Stimulated activated CD4-positive, alpha-beta T cell treated with anti-CD3 and anti-CD28 coated beads, Interleukin-12 subunit alpha, Interleukin-12 subunit beta, amount 100 ng/mL, for 4 hours (primary cell): ENCODE data around the gene GRAP.
A peak's percentile ranks its signal among the peaks of the same experiment; 100 is the strongest.
"Not testable (repeated sequence)": the region's sequence is repeated elsewhere in the genome, so short reads cannot be mapped to it uniquely, and the experiment has no call there.

Source experiments
- DNase-seq: peaks from one replicate; pipeline ENCODE4 v3.0.0-alpha.2; 2020

The GRAP gene

GRCh38 chr17:19041871-19042270 is 4.9 kb downstream of the GRAP start:
- DNase-seq: not testable (repeated sequence)

DNA sequence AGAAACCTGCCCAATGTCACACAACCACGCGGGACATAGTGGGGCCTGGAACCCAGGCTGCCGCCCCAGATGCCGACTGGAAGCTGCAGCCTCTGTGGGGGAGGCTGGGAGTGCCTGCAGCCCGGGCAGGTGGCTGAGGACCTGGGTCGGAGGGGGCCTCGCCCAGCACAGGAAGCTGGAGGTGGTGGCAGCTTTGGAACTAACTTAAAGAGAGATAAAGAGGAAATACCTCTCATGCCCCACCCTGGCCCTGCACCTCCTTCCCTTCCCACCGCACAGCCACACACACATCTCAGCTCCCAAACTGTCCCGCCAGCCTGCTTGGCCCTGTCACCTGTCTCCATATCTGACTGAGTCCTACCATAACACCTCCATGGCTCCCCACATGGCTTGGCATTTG is 6.4 kb downstream of the GRAP start:
- not testable (repeated sequence) for DNase-seq

DNA sequence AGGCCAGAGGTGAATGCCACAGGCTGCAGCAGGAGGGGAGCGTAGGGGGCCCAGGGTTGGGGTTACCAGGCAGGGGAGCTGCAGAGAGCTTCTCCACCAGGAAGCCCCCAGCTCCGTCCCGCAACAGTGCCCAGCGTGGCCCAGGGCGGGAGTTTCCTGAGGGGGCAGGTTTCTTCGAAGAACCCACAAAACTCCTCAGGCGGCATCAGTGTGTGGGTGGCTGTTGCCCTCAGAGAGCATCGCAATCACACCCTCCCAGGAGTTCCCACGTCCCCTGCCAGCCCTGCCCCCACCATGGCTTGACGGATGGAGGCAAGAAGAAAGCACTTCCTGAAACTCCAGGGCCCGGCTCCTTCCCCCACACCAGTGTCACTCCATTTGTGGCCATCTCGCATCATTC is 8.0 kb downstream of the GRAP start:
- not testable (repeated sequence) for DNase-seq

DNA sequence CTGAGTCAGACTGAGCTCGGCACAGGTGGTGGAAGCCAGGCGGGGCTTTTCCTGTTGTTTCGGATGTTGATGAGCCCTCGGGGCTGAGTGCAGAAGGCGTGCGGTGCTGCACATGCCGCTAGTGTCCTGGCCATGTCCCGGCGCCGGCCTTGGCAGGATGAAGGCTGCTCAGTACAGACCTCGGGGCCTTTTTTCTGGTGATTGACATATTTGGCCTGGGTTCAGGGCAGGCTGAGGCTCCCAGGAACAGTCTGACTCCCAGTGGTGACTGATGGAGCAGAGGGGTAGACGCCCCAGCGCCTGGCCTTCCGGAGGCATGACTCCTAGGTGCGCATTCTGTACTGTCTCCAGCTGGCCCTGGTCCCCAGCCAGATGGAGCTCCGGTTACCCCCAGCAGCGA is 8.8 kb downstream of the GRAP start:
- not testable (repeated sequence) for DNase-seq

GRCh38 chr17:19037547-19037946 is 9.2 kb downstream of the GRAP start:
- DNase-seq: not testable (repeated sequence)

DNA sequence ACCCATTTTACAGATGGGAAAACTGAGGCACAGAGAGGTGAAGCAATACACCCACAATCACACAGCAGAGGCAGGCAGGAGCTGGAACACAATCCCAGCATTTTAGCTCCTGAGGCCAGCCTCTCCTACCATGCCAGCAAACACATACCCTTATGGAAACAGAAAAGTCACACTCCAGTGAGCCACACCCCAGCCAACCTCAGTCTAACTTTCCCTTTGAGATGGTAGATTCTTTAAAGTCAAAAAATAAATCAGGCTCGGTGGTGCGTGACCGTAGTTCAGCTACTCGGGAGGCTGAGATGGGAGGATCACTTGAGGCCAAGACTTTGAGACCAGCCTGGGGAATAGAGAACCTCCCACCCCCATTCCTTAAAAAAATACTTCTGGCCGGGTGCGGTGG is 10.6 kb downstream of the GRAP start:
- not testable (repeated sequence) for DNase-seq

DNA sequence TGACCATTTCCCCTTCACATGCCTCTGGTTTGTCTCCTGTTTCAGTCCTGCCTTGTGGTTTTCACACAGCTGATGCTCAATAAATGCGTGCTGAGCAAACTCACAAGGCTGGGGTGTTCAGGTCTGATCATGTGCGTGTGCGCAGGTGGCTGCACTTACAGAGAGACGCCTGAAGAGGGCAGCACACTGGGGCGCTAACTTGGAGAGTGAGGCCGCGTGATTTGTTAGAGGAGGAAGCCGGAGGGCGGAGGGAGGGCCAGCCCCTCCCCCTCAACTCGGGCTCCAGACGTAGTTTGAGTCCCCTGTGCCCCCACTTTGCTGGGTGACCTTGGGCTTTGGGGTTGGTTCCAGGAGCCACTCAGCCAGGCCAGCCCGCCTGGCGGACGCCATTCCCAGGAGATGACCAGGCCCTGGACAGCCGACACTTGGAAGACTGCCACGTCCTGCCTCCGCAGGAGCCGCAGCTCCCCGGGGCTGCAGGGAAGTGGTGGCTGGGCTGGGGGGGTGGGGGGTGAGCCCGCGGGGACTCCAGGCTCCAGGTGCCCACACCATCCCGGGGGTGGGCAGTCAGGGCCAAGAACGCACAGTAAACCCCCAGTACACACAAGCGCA is 14.3 kb downstream of the GRAP start:
- not testable (repeated sequence) for DNase-seq

DNA sequence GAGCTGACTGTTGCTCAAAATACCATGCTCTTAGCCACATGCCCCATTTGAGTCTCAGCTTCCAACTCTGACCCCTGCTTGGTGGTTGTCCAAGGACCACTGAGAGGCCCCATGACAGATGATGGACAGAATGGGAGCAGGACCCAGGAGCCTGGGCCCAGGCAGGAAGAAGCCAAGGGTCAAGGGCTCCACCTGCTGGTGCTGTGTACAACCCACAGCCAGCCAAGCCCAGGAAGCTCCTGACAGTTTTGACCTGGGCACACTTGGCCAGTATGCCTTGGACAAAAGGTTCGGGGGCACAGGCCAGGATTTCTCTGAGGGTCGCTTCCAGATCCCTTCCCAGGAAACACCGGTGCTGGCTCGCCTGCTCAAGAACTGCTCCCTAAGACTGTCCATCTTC is 15.0 kb downstream of the GRAP start:
- DNase-seq: peak; percentile 56

DNA sequence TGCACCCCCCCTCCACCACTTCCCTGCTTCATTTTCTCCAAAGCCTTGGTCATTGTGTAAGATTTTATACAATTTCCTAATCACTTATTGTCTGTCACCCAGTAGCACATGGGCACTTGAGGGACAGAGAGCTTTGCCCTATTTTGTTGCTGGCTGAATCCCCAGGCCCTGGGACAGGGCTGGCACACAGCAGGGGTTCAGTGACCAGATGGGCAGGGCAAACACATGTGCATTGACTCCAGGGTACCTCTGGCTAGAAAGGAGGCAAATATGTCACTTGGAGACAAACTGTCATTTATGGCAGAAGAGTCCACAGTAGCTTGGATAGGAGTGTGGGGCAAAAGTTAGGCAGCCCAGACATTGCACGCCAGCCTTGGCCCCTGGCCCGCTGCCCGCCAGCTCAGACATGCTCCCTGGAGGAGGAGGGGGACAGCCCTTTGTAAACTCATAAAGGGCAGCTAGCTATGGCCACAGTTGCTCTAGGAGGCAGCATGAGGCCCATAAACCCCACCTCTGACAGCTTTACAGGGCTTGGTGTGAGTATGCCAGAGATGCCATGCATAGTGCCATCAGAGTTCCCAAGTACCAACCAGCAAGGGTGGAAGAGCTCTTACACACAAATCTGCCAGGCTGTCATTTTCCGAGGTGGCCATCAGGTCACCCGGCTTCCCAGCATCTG is 15.8 kb downstream of the GRAP start:
- not testable (repeated sequence) for DNase-seq

DNA sequence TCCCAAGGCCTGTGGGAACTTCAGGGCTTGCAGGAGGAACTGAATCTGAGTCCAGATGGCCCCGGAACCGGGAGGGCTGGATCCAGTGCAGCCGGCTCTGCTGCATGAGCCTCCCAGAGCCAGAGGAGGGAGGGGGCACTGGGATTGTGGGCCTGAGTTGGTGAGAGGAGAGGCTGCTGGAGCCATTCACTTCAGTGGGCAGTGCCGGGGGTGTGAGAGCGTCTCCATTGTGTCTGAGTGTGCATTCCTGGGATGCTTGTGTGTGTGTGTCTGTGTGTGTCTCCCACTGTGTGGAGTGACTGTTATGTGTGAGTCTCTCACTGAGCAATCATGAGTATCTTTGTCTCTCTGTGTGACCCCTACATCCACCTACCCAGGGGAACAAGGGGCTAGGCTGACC is 17.0 kb downstream of the GRAP start:
- not testable (repeated sequence) for DNase-seq

DNA sequence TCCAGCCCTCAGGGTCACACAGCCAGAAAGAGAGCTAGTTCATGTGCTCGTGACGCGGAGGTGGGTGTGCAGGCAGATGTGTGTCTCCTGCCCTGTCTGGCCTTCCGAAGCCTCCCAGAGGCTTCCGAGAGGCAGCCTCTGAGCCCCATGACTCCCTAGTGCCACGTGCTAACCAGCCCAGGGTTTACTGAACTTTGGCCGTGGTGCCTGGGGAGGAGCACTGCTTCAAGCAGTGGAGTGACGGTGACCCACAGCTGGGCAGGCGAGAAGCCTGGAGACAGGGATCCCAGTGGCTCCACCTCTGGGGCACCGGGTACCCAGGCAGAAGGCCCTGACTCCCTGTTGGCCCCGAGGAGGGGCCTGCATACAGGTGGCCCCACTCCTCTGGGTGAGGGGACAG is 18.1 kb downstream of the GRAP start:
- not testable (repeated sequence) for DNase-seq

GRCh38 chr17:19024101-19025078 is 22.4 kb downstream of the GRAP start:
- DNase-seq: no peak

GRCh38 chr17:19023209-19023999 is 23.4 kb downstream of the GRAP start:
- no peak for DNase-seq

- DNase-seq: no peak
These were observed 24.0 kb downstream of the GRAP start for GRCh38 chr17:19022747-19023146.

- DNase-seq: no peak
These were observed 24.6 kb downstream of the GRAP start for GRCh38 chr17:19022128-19022527.

DNA sequence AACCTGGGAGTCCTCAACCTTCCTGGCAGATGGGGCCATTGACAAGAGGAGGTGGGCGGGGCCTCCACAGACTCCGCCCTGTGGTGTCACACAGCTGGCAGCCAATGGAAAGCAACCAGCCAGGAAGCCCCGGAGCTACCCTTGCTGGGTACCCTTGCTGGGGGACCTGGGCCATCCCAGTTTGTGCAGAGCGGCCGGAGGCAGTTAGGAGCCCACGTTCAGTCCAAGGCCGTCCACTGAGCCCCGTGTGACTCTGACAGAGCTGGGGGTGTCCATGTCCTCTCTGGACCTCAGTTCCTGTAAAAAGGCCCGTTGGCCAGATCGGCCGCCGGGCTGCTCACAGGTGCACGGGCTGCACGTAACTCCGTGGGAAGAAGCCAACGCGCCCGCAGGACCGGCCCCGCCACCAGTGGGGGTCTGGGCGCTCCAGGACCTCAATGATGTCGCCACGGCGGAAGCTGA is 25.1 kb downstream of the GRAP start:
- DNase-seq: peak; percentile 47

GRCh38 chr17:19021011-19021621 is 25.6 kb downstream of the GRAP start:
- DNase-seq: not testable (repeated sequence)

GRCh38 chr17:19020016-19020415 is 26.7 kb downstream of the GRAP start:
- DNase-seq: no peak

- DNase-seq: no peak
These were observed 27.5 kb downstream of the GRAP start for GRCh38 chr17:19019041-19019941.

DNA sequence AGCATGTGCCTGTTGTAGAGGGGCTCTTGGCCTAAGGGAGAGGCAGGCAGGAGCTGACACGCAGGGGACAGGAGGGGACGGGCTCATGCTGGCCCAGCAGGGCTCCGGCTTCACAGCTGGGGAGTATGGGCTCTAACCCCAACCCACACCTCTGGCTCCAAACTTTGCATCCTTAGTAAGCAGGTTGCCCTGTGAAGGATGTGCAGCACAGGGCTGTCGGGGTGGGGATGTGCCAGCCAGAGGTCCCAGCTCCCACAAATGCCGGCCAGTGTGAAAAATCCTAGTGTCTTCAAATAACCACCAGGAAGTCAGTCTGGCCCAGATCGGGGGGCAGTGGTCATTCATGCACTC is 28.2 kb downstream of the GRAP start:
- no peak for DNase-seq
